Keratinocyte (primary cell): ENCODE results near the gene CDH22. TPM values are rescaled to one million over a fixed set of nuclear protein-coding genes. Genes with fewer than 3 reads are reported as not detected.

Experiments used
- DNase-seq: peaks from one replicate; pipeline ENCODE4 v3.0.0-alpha.2; 2011; ENCODE audit warnings: low read depth, missing footprints, low spot score
- FAIRE-seq: peaks from 2 replicates; lab custom pipeline; 2011; peaks lifted over from hg19 to GRCh38; lab: Jason Lieb, UNC
- H2AFZ ChIP-seq: 2 replicates; pipeline ENCODE4 v1.6.0; 2012; ENCODE audit warnings: low read length, control low read depth, inconsistent platforms; ENCODE audit not compliant: control insufficient read depth
- H3K27ac ChIP-seq: 2 replicates; pipeline ENCODE4 v1.5.1; 2011; ENCODE audit warnings: low read length; ENCODE audit not compliant: control insufficient read depth, insufficient read depth
- H3K27me3 ChIP-seq: 3 replicates; pipeline ENCODE4 v1.6.0; 2011; ENCODE audit warnings: low read length; ENCODE audit not compliant: control insufficient read depth, insufficient read depth; ENCODE audit errors: extremely low read depth
- H3K36me3 ChIP-seq, 2 experiments: 2 replicates in 1 of 2; 3 replicates in 1 of 2; pipeline ENCODE4 v1.5.1; 2011; ENCODE audit warnings: low read length in 2 of 2, mild to moderate bottlenecking in 1 of 2; ENCODE audit not compliant: control insufficient read depth in 2 of 2, insufficient read depth in 2 of 2; ENCODE audit errors: extremely low read depth in 1 of 2
- H3K4me1 ChIP-seq: 3 replicates; pipeline ENCODE4 v1.5.1; 2011; ENCODE audit warnings: low read length; ENCODE audit not compliant: control insufficient read depth, insufficient read depth; ENCODE audit errors: extremely low read depth
- H3K4me2 ChIP-seq: 3 replicates; pipeline ENCODE4 v1.6.0; 2011; ENCODE audit warnings: low read depth, low read length; ENCODE audit not compliant: control insufficient read depth, insufficient read depth; ENCODE audit errors: extremely low read depth
- H3K4me3 ChIP-seq, 3 experiments: fragments of 200-600 bp in 1 of 3; sonication (generic) in 1 of 3; 2 replicates in 2 of 3; 3 replicates in 1 of 3; pipeline ENCODE4 v1.5.1; 2011 to 2016; ENCODE audit warnings: low read length in 3 of 3, mild to moderate bottlenecking in 3 of 3, control low read depth in 2 of 3, inconsistent platforms in 1 of 3, low read depth in 1 of 3, mixed read lengths in 1 of 3, mixed run types in 1 of 3, moderate library complexity in 1 of 3; ENCODE audit not compliant: control insufficient read depth in 2 of 3, insufficient read depth in 2 of 3; ENCODE audit errors: extremely low read depth in 1 of 3
- H3K79me2 ChIP-seq: 2 replicates; pipeline ENCODE4 v1.6.0; 2012; ENCODE audit warnings: low read length; ENCODE audit not compliant: control insufficient read depth, insufficient read depth
- H3K9ac ChIP-seq: 3 replicates; pipeline ENCODE4 v1.6.0; 2011; ENCODE audit warnings: low read length; ENCODE audit not compliant: control insufficient read depth, insufficient read depth; ENCODE audit errors: extremely low read depth
- H3K9me1 ChIP-seq: 3 replicates; pipeline ENCODE4 v1.6.0; 2011; ENCODE audit warnings: low read length; ENCODE audit not compliant: control insufficient read depth, insufficient read depth; ENCODE audit errors: extremely low read depth
- H3K9me3 ChIP-seq: 2 replicates; pipeline ENCODE4 v1.5.1; 2012; ENCODE audit warnings: low read depth, low read length; ENCODE audit not compliant: control insufficient read depth
- H4K20me1 ChIP-seq: 3 replicates; pipeline ENCODE4 v1.6.0; 2011; ENCODE audit warnings: low read length; ENCODE audit not compliant: control insufficient read depth, insufficient read depth; ENCODE audit errors: extremely low read depth
- EZH2 ChIP-seq: IDR thresholded peaks from one replicate; pipeline ENCODE4 v1.6.1; 2012; ENCODE audit warnings: inconsistent platforms, mild to moderate bottlenecking, low read length, moderate library complexity
- dilution Hi-C: fragments of 300-500 bp; cut with MboI; formaldehyde crosslinking; loops from one replicate; pipeline ENCODE4 v1.7.0; 2020; ENCODE audit warnings: low sequenced_read_pairs; ENCODE audit not compliant: extremely low pct_ligation_motif_present
- polyA plus RNA-seq, 5 experiments: library from polyadenylated mRNA; depleted of rRNA in 3 of 5; stranded (reverse) in 3 of 5; stranded (forward) in 1 of 5; unstranded in 1 of 5; fragments of >200 nt; gene quantifications; 1 replicate in 1 of 5; 2 replicates in 3 of 5; 3 replicates in 1 of 5; pipeline versions ENCODE4 v1.2.1 to v1.2.3, GENCODE V29; 2011 to 2012; ENCODE audit warnings: missing spikeins in 2 of 5, low read depth in 1 of 5, low replicate concordance in 1 of 5
- TF ChIP-seq, protein P1 (sequence below), 3 experiments: IDR thresholded peaks in 1 of 3; conservative IDR thresholded peaks in 1 of 3; optimal IDR thresholded peaks in 1 of 3; 2 replicates in 2 of 3; 3 replicates in 1 of 3; pipeline versions ENCODE3 to v1.5.1; 2011; ENCODE audit warnings: low read length in 3 of 3, mild to moderate bottlenecking in 3 of 3, moderate library complexity in 2 of 3, control low read depth in 1 of 3, inconsistent platforms in 1 of 3; ENCODE audit not compliant: insufficient read depth in 2 of 3; ENCODE audit errors: extremely low read depth in 1 of 3

Gene CDH22
- polyA plus RNA-seq, 1 donor (not counting 4 experiments of a cell fraction or from before 2014, with no cell fraction given): not detected

DNA sequence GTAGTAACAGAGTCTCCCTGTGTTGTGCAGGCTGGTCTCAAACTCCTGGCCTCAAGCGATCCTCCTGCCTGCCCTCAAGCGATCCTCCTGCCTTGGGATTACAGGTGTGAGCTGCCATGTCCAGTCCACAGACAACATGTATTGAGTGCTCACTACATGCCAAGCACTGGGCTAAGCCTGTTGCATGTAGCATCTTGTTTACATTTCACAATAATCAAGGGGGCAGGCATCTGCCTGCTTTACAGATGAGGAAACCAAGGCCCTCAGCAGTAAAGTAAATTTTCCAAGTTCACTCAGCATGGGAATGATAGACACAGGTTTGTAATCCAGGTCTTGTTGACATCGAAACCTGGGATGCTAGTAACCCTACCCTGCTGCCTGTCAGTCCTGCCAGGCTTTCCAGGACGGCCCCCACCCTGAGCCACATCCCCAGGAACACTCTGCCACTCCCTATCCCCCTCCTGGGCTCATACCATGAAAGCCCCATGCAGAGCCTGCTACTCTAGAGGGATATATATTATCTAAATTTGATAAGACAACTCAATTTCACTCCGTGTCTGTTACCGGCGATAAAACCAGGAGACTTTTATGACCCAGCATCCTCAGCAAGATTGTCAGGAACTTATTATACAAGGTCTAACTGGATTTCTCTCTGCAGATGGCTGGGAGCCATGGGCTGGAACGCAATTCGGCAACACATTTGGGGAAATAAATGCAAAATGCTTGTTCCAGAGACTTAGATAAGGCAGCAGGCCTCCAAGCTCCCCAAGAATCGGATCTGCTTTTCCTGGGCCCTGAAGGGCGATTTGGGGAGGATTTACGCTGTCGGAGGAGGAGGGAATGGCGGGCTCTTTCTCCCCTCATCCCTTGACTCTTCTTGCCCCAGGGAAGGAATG lies 159.7 kb downstream of the CDH22 start:
- dilution Hi-C loops: loop anchor here (25.0 kb wide), 1 partner anchor 289 kb away; no protein-coding TSS in a partner anchor
- Histone ChIP-seq H3K9me3 (no peaks in the 10 kb centered on the region), H3K4me1 (no peaks in the 10 kb centered on the region), H3K9ac (no peak overlapping the region), H3K79me2 (no peaks in the 10 kb centered on the region), H3K4me3 (no peak overlapping the region), H3K4me2 (no peak overlapping the region), H3K36me3 (no peaks in the 10 kb centered on the region), H2AFZ (no peak overlapping the region), H4K20me1 (no peaks in the 10 kb centered on the region), H3K27me3 (peaks cover 4% of the 10 kb centered on the region), H3K9me1 (no peaks in the 10 kb centered on the region), H3K27ac (no peak overlapping the region)
- no peak for TF ChIP-seq EZH2
- TF ChIP-seq, protein P1, sequence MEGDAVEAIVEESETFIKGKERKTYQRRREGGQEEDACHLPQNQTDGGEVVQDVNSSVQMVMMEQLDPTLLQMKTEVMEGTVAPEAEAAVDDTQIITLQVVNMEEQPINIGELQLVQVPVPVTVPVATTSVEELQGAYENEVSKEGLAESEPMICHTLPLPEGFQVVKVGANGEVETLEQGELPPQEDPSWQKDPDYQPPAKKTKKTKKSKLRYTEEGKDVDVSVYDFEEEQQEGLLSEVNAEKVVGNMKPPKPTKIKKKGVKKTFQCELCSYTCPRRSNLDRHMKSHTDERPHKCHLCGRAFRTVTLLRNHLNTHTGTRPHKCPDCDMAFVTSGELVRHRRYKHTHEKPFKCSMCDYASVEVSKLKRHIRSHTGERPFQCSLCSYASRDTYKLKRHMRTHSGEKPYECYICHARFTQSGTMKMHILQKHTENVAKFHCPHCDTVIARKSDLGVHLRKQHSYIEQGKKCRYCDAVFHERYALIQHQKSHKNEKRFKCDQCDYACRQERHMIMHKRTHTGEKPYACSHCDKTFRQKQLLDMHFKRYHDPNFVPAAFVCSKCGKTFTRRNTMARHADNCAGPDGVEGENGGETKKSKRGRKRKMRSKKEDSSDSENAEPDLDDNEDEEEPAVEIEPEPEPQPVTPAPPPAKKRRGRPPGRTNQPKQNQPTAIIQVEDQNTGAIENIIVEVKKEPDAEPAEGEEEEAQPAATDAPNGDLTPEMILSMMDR (optimal IDR thresholded peaks at IDR 0.05 in 1 of 3, IDR thresholded peaks at IDR 0.05 in 1 of 3, conservative IDR thresholded peaks at IDR 0.05 in 1 of 3; ENCODE audit: extremely low read depth in 1 of 3, insufficient read depth in 2 of 3, low read length in 3 of 3): no peak
- no peak for DNase-seq
- peak; percentile 26 for FAIRE-seq

GRCh38 chr20:46145713-46146112 lies 162.6 kb downstream of the CDH22 start:
- Histone ChIP-seq H3K36me3 (no peaks in the 10 kb centered on the region), H3K4me2 (no peak overlapping the region), H3K9ac (no peak overlapping the region), H3K27me3 (peaks cover 20% of the 10 kb centered on the region), H2AFZ (no peak overlapping the region), H3K4me3 (no peak overlapping the region), H3K4me1 (no peaks in the 10 kb centered on the region), H3K9me1 (no peaks in the 10 kb centered on the region), H3K79me2 (no peaks in the 10 kb centered on the region), H3K27ac (no peak overlapping the region), H3K9me3 (no peaks in the 10 kb centered on the region), H4K20me1 (no peaks in the 10 kb centered on the region)
- TF ChIP-seq EZH2: no peak
- TF ChIP-seq, protein P1 (optimal IDR thresholded peaks at IDR 0.05 in 1 of 3, IDR thresholded peaks at IDR 0.05 in 1 of 3, conservative IDR thresholded peaks at IDR 0.05 in 1 of 3; ENCODE audit: extremely low read depth in 1 of 3, insufficient read depth in 2 of 3, low read length in 3 of 3): no peak
- FAIRE-seq: no peak
- dilution Hi-C loops: loop anchor here (25.0 kb wide), 1 partner anchor 292 kb away; no protein-coding TSS in a partner anchor
- no peak for DNase-seq
